ENCODE measurements around the gene CLHC1.

CLHC1 gene

DNA sequence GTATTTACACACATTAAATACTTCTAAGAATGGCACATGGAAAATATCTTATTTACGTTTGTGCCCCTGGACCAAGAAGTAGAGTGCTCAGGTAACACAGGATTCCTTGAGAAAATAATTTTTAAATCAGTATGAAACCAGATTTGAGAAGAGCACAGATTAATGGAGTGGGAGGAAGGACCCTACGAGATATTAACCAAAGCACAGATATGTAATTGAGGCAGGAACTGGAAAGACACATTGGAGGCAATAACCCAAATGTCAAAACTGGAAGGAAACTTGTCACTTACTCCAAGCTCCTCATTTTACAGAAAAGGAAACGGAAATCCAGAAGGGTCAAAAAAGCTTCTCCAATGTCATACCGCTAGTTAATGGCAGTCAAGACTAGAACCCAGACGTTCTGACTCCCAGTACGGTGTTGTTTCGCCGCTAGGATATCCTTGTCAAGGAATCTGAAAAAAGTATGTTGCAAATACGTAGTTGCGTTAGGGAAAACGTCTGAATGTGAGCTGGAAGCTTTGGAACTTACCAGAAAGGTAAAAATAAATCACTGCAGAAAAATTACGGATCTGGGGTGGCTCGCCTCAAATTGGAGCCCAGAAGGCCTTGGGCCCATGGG, 36.3 kb upstream of the CLHC1 start:
- TF ChIP-seq TCF12 (IDR thresholded peaks at IDR 0.05; ENCODE audit: low read depth) (no peak), CEBPB (IDR thresholded peaks at IDR 0.05) (no peak), USF1 (IDR thresholded peaks at IDR 0.05) (no peak), MAX (IDR thresholded peaks at IDR 0.05) (no peak), EP300 (IDR thresholded peaks at IDR 0.05; ENCODE audit: borderline replicate concordance) (no peak), REST (IDR thresholded peaks at IDR 0.05; ENCODE audit: low read depth) (no peak), TAF1 (IDR thresholded peaks at IDR 0.05; ENCODE audit: low read depth) (no peak), RAD21 (IDR thresholded peaks at IDR 0.05; ENCODE audit: low read depth) (no peak), YY1 (IDR thresholded peaks at IDR 0.05; ENCODE audit: low read depth) (no peak), FOXM1 (IDR thresholded peaks at IDR 0.05; ENCODE audit: borderline replicate concordance, low read depth) (no peak), NFIC (IDR thresholded peaks at IDR 0.05) (no peak), ZBTB7A (IDR thresholded peaks at IDR 0.05; ENCODE audit: low read depth) (no peak), CREB1 (IDR thresholded peaks at IDR 0.05; ENCODE audit: low read depth) (no peak), EGR1 (IDR thresholded peaks at IDR 0.05) (no peak), TEAD4 (IDR thresholded peaks at IDR 0.05) (no peak)

GRCh38 chr2:55252832-55253231, 20.7 kb upstream of the CLHC1 start:
- no peak for TF ChIP-seq ZBTB7A (IDR thresholded peaks at IDR 0.05; ENCODE audit: low read depth)
- no peak for TF ChIP-seq FOXM1 (IDR thresholded peaks at IDR 0.05; ENCODE audit: borderline replicate concordance, low read depth)
- no peak for TF ChIP-seq YY1 (IDR thresholded peaks at IDR 0.05; ENCODE audit: low read depth)

- TF ChIP-seq TEAD4 (IDR thresholded peaks at IDR 0.05) (no peak), TAF1 (IDR thresholded peaks at IDR 0.05; ENCODE audit: low read depth) (no peak), USF1 (IDR thresholded peaks at IDR 0.05) (no peak), REST (IDR thresholded peaks at IDR 0.05; ENCODE audit: low read depth) (no peak), YY1 (IDR thresholded peaks at IDR 0.05; ENCODE audit: low read depth) (no peak), FOXM1 (IDR thresholded peaks at IDR 0.05; ENCODE audit: borderline replicate concordance, low read depth) (no peak), CREB1 (IDR thresholded peaks at IDR 0.05; ENCODE audit: low read depth) (no peak), TCF12 (IDR thresholded peaks at IDR 0.05; ENCODE audit: low read depth) (no peak)
These were observed 14.9 kb upstream of the CLHC1 start for GRCh38 chr2:55247025-55247424.

GRCh38 chr2:55245411-55245810, 13.3 kb upstream of the CLHC1 start:
- TF ChIP-seq NFIC (IDR thresholded peaks at IDR 0.05), result no peak
- no peak for TF ChIP-seq MAX (IDR thresholded peaks at IDR 0.05)
- TF ChIP-seq FOXM1 (IDR thresholded peaks at IDR 0.05; ENCODE audit: borderline replicate concordance, low read depth), result no peak
- no peak for TF ChIP-seq ZBTB7A (IDR thresholded peaks at IDR 0.05; ENCODE audit: low read depth)
- no peak for TF ChIP-seq TCF12 (IDR thresholded peaks at IDR 0.05; ENCODE audit: low read depth)
- TF ChIP-seq YY1 (IDR thresholded peaks at IDR 0.05; ENCODE audit: low read depth), result no peak
- no peak for TF ChIP-seq CREB1 (IDR thresholded peaks at IDR 0.05; ENCODE audit: low read depth)
- TF ChIP-seq TEAD4 (IDR thresholded peaks at IDR 0.05), result no peak
- no peak for TF ChIP-seq CEBPB (IDR thresholded peaks at IDR 0.05)
- TF ChIP-seq REST (IDR thresholded peaks at IDR 0.05; ENCODE audit: low read depth), result no peak
- TF ChIP-seq TAF1 (IDR thresholded peaks at IDR 0.05; ENCODE audit: low read depth), result no peak
- TF ChIP-seq USF1 (IDR thresholded peaks at IDR 0.05), result no peak
- no peak for TF ChIP-seq EGR1 (IDR thresholded peaks at IDR 0.05)
- no peak for TF ChIP-seq EP300 (IDR thresholded peaks at IDR 0.05; ENCODE audit: borderline replicate concordance)
- TF ChIP-seq RAD21 (IDR thresholded peaks at IDR 0.05; ENCODE audit: low read depth), result no peak
